ENCODE measurements around the gene NSMCE4A. TPM values are rescaled to one million over a fixed set of nuclear protein-coding genes. Genes with fewer than 3 reads are reported as not detected.
"Not testable (repeated sequence)": the region's sequence is repeated elsewhere in the genome, so short reads cannot be mapped to it uniquely, and the experiment has no call there.

The NSMCE4A gene
- total RNA-seq, 1 donor from 2014 or later, result 31.2 TPM

DNA sequence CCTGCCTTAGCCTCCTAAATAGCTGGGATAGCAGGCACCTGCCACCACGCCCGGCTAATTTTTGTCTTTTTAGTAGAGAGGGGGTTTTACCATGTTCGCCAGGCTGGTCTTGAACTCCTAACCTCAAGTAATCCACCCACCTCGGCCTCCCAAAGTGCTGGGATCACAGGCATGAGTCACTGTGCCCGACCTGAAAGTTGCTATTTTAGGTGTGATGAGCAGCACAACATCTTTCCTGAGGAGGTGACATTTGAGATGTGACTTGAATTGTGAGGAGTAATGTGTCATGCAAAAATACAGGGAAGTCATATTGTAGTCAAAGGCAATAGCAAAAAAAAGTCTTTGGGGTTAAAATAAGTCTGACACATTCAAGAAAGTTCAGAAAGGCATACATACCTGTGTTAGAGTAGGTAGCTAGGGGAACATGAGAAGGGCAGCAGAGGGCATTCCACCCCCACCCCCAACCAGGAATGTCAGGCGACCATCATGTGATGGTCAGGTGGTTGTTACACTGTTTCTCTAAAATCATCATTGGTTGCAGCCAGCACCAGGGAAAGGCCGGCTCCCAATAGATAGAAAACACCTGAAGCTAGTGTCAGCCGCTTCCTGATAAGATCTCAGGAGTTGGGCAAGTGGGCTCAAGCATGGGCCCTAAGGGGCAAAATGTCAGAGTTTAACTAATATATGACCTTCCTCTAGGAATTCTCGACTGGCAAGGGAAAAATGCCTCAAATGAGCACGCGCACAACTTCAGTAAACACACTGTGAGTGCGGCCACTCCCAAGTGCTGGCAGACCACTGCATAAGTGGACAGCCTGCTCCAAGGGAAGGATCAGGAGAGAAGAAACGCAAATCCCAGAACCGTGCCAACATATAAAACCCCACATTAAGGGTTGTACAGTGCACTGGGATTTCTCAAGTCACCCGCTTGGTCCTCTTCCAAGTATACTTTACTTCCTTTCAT, 13.6 kb upstream of the NSMCE4A start, which contains the start of gene TACC2:
Gene TACC2 (plus strand): TSS at position 803 of the 964 bp plus-strand sequence. CDS start 32,819 bp downstream, outside the sequence.
- DNase-seq (ENCODE audit: low read depth in 2 of 2), result no peak

DNA sequence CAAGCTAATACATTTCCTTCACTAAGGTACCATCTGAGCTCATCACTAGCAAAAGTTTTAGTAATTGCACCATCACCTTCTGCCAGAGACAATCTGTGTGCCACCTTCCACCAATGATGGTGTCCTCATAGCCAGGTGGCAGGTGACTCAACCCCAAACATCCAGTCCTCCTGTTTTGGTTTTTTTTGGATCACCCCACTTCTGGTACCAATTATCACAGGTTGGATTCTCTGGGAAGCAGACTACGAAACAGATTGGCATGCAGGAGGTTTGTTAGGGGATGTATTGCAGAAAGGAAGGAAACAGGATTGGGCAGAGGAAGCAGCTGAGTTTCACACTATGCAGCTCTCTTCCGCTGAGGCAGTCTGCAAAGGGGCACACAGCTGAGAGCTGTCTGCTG, 9.4 kb upstream of the NSMCE4A start:
- no peak for DNase-seq (ENCODE audit: low read depth in 2 of 2)

DNA sequence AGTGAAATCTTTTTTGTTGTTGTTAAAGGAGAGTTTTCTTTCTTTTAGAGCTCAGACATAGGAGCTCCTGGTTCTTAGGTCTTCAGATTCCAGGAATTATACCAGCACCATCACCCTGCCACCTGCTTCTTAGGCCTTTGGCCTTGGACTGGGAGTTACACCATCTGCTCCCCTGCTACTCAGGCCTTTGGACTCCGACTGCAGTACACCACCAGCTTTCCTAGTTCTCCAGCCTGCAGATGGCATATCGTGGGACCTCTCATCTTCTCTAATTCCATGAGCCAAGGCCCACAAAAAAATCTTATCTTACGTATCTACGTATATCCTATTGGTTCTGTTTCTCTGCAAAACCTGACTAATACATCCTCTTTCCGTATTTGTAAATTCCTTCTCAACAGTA, 8.8 kb upstream of the NSMCE4A start:
- DNase-seq (ENCODE audit: low read depth in 2 of 2), result no peak

DNA sequence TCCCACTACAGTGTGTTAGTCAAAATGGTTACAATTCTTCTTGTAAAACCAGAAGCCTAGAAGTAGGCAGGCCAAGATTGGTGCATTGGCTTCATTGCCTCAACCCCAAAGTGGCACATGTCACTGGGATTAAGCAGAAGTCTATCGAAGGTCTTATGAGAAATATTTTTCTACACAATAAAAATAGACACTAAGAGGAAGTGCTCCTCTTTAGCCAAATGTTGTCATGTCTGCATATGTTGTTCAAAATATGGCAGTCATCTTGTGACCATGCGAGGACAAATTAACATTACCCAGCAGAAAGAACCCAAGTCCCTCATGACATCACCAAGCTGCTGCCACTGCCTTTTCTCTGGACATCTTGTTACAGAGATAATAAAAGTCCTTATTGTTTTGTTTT, 6.3 kb upstream of the NSMCE4A start:
- DNase-seq (ENCODE audit: low read depth in 2 of 2), result no peak

DNA sequence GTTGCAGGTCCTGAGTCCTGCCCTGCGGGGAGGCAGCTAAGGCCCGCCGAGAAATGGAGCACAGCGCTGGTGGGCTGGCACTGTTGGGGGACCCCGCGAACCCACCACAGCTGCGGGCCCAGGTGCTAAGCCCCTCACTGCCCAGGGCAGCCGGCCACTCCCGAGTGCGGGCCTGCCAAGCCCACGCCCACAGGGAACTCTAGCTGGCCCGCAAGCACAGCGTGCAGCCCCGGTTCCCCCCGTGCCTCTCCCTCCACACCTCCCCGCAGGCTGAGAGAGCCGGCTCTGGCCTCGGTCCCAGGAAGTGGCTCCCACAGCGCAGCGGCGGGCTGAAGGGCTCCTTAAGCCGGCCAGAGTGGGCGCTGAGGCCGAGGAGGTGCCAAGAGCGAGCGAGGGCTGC, 3.5 kb upstream of the NSMCE4A start:
- no peak for DNase-seq (ENCODE audit: low read depth in 2 of 2)

DNA sequence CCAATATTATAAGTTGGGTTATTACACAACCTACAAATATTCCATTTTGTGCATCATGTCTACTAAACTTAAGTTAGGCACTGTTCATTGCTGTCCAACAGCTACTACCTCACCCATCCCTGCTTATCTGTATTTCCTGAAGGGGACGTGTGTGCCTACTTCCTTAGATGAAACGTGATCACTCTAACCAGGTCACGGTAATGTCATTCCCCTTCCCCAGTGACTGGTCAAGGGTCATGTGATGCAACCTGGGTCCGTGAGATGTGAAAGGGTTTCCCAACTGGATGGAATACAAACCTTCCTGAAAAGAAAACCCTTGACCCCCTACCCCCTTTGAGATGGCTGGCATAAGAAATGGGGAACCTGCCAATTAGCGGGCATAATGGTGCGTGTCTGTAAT, 1.6 kb upstream of the NSMCE4A start:
- DNase-seq (ENCODE audit: low read depth in 2 of 2), result no peak

DNA sequence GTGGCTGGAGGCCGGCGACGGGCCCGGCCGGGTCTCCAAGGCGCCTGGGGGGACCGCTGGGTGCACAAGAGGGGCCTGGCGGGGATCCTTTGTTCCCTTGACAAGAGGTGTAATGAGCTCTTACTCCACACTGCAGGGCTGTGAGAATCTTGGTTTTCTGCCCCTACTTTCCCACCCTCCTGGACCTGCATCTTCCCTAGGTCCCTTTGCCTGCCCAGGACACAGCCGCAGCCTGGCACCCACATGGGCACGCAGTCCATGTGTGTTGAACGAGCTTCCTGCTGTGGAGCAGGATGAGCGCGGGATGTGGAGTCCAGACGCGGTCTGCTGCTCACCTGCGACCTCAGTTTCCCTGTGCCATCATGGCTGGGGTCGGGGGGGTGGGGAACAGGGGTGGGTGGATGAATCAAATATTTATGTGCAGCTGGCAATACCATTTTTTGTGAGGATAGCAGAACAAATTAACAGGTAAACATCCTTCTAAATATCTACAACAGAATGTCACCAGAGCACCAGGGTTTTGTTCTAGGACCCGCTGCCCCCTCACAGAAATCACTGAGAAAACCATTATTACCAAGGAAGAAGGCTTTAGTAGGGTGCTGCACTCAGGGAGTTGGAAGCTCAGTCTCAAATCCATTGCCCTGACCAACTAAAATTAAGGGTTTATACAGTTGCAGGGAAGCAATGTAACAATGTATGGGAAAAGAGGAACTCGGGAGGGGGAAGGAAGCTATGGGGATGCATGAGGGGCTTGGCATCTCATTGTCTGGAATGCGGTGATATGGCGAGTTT, 474 bp upstream of the NSMCE4A start:
- no peak for DNase-seq (ENCODE audit: low read depth in 2 of 2)

DNA sequence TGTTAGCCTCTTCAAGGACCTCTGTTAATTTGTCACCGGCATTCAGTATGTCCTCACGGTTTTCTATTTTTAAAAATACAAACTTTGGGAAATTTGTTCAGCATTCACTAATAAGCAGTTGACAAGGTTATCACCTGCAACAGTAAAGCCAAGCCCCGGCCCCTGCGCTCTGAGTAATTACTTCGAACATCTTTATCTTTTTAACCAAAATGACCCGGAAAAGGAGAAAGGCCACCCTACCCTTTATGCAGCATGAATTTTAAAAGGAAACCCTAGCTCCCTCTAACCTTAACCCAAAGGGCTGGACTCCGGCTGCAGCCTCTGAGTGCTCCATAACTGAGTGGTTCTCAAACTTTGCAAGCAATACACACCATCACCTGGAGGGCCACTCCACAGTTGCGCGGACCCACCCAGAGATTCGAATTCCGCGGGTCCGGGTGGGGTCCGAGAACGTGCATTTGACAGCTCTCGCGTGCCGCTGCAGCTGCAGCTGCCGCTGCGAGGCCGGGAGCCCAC, 940 bp downstream of the NSMCE4A start:
- DNase-seq (ENCODE audit: low read depth in 2 of 2), result no peak

DNA sequence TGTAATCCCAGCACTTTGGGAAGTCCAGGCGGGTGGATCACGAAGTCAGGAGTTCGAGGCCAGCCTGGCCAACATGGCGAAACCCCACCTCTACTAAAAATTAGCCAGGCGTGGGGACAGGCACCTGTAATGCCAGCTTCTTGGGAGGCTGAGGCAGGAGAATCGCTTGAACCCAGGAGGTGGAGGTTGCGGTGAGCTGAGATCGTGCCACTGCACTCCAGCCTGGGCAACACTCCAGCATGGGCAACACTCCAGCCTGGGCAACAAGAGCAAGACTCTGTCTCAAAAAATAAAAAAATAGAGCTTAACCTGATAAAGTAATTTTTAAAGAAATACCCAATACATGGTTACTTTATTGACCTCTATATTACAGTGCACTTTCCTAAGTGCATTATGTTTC, 5.9 kb downstream of the NSMCE4A start:
- DNase-seq (ENCODE audit: low read depth in 2 of 2), result not testable (repeated sequence)

DNA sequence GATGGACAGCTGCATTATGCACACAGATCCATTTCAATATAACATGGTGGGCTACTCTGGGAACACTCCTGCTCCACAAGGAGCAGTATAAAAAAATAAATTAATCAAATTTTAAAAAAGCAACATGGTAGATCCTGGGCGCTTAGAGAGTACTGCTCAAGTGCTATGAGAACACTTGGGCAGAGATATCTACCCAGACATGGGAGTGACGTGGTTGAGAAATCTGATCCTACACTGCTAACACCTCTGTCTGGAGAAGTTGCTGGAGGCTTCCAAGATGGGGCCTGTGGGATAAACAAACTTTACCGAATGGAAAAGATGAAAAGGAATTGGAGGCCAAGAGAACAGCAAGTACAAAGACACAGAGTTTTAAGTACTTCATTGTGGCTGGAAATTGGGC, 9.0 kb downstream of the NSMCE4A start:
- no peak for DNase-seq (ENCODE audit: low read depth in 2 of 2)

DNA sequence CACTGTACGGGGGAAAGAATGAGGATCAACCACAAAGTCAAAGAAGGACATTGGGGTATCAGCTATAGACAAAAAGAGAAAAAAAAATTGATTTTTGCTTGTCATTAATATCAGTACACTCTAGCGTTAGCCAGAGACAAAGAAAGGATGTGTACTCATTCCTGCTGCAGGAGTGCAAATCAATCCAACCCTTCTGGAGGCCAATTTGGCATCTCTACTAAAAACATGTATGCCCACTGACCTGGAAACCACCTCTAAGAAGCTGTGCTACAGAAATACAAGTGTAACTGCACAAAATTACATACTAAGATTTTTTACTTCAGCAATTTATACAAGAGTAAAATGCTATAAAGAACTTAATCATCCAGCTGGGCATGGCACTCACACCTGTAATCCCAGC, 13.6 kb downstream of the NSMCE4A start:
- peak in 1 of 2 donors; percentile 59 for DNase-seq (ENCODE audit: low read depth in 2 of 2)

DNA sequence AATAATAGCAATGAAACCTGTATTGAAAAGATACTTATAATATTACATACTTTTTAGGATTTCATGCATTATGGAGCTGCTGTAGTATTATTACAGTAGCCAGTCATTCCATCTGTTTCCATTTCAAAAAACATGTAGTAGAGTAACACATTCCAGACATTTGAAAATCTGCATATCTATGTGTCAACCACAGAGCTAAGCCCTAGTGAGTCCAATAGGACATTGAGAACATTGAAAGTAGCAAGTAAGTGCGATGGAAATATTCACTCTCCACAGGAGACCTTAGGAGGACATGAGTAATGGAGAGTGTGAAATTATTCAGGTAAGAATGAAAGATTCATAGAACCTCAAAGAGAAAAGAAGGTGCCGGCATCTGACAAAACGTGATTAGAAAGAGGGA, 15.3 kb downstream of the NSMCE4A start:
- no peak for DNase-seq (ENCODE audit: low read depth in 2 of 2)

DNA sequence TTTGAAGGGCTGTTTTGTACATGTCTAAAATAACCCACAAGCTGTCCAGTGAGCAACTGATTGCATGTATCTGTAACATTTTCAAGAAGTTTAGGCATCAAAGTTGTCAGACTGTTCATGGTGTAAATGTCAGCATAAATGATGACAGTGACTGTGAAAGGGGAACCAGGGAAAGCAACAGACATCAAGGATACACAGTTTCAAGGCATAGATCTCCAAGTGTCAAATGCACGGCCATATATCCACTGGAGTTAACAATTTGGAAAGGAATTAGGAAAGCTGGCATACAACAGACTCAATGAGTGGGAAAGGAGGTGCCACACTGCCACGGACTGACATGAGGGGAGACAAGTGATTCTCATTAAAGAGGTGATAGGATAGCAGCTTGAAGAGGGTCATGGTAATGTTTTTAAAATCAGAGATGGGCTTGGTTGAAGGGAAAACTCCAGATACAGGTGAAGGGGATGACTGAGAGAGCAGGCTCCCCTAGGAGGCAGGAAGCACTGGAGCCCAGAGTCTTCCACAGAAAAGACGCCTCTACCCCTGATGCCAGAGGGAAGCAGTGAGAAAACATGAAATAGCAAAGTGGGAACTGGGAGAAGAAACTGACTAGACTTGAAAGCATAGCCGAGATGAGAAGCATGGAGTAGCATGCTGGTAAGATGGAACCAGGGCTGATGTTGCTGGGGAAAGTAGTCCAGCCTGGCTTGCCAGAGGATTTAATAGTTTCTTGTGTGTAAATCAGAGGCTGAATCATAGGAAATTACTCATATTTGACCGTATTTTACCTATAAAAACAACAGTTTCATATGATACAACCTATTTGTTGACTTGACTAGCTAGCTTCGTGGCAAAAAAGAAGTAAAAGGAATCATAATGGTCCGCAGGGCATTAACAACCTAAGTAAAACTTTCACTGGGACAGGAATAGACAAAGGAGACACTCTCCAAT, 18.6 kb downstream of the NSMCE4A start:
- DNase-seq (ENCODE audit: low read depth in 2 of 2), result peak; percentile 67 to 86

DNA sequence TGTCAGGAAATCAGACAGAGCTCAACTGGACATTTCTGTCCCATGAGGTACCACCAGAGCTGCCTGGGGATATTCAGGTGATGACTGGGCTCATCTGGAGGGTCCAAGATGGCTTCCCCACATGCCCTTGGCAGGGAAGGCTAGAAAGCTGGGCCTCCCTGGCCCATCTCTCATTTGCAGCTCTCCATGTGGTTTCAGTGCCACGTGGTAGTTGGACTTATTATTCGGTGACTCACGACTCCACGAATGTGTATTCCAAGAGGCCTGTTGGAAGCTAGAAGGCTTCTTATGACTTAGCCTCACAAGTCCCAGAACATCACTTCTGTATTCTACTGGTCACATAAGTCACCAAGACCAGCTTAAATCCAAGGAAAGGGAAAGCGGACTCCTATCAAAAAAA, 22.8 kb downstream of the NSMCE4A start:
- DNase-seq (ENCODE audit: low read depth in 2 of 2), result no peak

DNA sequence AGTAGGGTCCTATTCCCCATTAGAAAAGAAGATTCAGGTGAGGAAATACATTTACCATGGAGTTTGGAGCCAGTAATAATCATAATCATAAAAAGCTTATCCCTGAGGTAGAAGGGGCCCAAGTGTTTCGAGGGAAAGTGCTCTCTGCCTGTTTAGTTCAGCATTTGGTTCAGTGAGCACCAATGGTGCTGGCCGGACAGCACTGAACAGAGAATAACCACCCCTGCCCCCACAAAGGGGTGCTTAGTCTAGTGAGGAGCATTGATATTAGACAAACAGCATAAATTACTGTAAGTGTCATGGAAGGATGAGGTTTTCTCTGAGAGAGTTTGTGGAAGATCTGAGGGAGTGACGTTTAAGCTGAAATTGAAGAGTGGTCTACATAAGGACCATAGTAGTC, 25.6 kb downstream of the NSMCE4A start:
- DNase-seq (ENCODE audit: low read depth in 2 of 2), result no peak

DNA sequence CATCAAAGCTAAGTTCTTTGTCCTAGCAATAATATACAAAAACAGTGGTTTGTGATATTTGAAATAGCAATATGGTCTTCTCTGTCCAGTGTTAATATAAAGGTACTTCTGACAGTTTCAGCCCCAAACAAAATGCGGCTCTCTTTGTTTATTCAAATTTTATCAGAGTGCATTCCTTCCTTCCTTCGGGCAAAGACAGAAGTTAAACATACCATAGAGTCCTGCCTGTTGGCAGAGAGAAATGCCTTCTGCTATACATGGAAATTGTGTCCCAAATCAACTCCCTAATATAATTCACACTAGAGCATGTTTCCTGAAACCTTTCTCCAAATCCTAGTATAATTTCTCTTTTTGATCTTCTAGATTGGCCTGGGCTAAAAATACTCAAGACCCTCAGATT, 26.0 kb downstream of the NSMCE4A start:
- no peak for DNase-seq (ENCODE audit: low read depth in 2 of 2)

DNA sequence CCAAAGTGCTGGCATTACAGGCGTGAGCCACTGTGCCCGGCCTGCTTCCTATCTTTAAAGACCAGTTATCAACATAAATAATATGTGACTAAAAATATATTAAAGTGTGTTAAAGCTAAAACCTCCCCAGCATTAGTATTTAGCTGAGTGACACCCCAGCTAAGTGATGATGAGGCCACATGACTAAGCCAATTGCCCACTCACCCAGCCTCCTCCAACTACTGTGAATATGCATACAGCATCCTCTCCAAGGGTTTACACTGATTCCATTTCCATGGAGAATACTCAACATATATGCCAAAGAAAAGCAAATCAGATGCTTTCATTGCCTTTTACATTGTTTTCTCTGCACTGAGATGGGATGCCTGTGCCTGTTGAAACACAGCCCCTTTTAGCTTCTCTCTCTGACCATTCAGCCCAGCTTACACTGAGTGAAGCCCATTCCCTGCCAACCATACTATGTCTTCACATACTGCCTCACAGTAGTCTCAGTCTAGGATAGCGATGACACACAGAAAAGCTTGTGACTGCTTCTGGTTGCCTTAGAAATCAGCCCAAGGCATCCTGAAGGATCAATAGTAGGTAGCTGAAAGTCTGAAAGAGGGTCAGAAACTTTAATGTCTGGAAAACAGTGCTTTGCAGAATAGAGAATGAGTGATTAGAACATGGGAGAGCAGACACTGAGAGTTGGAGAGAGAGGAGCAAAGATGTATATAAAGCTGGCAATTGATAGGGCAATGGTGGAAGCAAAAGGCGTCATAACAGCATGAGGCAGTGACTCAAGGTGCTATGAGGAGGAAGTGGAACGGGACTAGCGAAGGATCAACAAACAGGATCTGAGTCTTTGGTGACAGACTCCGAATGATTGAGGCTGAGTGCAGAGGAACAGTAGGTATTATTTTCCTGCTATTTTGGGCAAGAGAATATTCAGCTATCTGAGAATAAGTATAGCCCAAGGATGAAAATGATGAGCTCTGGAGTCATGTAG, 27.4 kb downstream of the NSMCE4A start:
- peak in 1 of 2 donors; percentile 74 for DNase-seq (ENCODE audit: low read depth in 2 of 2)

DNA sequence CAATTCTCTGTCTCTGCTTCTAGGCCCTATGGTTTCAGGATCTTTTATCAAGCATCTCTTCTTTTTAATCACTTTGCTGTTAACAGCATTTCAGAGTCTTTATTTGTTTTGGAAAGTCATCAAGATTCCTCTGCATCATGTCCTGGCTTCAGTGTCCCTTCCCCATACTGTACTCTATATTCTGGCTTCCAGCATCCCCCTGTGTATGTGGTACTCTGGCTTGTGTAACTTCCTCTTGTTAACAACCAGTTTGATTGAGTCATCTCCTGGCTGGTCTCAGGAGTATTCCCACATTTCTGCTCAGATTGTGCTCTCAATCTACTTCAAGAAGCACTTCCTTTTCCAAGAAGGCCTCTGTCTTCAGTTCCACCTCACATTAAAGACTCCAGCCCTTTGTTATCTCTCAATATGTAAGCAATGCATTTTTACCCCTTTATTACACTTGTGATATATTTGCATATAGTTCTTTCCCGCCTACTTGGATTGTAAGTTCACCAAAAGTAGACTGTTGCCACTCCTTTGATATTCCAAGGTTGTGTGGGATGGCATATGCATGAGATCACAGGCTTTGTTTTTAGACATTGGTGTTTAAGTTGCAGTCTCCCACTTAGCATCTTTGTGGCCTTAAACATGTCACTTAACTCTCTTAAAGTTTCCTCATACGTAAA, 32.1 kb downstream of the NSMCE4A start:
- DNase-seq (ENCODE audit: low read depth in 2 of 2), result peak; percentile 94

DNA sequence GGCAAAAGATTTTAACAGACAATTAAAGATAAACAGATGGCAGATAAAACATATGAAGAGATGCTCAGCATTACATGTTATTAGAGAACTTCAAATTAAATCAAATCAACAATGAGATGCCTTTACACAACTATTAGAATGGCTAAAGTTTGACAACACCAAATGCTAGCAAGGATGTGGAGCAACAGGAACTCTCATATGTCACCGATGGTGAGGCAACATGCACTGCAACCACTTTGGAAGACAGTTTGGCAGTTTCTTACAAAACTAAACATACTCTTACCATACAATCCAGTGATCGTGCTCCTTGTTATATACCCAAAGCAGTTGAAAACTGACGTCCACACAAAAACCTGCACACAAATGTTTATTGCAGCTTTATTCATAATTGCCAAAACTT, 33.5 kb downstream of the NSMCE4A start:
- DNase-seq (ENCODE audit: low read depth in 2 of 2), result no peak
